Spleen (tissue), 7 donors: ENCODE results near the gene LDB2.

Experiments
- POLR2A ChIP-seq, 3 donors: fragments of 450-650 bp; IDR thresholded peaks; one replicate each; pipeline ENCODE4 v1.5.1; 2017; ENCODE audit warnings: antibody characterized with exemption in 3 of 3, mild to moderate bottlenecking in 1 of 3
- TF ChIP-seq, protein P1 (sequence below), 11 experiments: fragments of 200-600 bp in 7 of 11; fragments of 450-650 bp in 4 of 11; sonication (generic) in 4 of 11; IDR thresholded peaks in 8 of 11; conservative IDR thresholded peaks in 3 of 11; 1 replicate in 7 of 11; 2 replicates in 4 of 11; pipeline versions ENCODE4 v1.4.0 to v1.8.0; 2016 to 2021; ENCODE audit warnings: antibody characterized with exemption in 11 of 11, inconsistent platforms in 4 of 11, mild to moderate bottlenecking in 1 of 11
- donor health status: DM: no; HTN: no; CAD: no; lungs with moderate emphysema.
- donor health status: DM: no; HTN: no; CAD: no.
- donor health status: DM: no; HTN: no; CAD: no.

DNA sequence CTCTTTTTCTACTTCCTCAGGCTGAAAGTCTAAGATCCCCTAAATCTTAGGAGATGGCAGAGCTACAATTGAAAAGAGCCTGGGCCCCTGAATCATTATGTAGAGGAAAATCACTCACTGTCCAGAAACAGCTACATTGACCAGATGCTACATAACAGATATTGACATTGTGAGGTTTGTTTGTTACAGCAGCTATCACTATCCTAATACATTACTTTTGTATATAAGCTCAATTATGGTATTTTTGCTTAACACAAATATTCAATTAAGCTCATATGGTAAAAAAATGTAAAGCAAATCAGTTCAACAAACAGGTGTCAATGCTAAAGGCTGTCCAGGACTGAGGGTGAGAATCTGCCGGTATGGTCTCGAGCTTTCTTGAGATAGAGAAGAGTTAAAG lies 89.4 kb downstream of the LDB2 start:
- TF ChIP-seq, protein P1, sequence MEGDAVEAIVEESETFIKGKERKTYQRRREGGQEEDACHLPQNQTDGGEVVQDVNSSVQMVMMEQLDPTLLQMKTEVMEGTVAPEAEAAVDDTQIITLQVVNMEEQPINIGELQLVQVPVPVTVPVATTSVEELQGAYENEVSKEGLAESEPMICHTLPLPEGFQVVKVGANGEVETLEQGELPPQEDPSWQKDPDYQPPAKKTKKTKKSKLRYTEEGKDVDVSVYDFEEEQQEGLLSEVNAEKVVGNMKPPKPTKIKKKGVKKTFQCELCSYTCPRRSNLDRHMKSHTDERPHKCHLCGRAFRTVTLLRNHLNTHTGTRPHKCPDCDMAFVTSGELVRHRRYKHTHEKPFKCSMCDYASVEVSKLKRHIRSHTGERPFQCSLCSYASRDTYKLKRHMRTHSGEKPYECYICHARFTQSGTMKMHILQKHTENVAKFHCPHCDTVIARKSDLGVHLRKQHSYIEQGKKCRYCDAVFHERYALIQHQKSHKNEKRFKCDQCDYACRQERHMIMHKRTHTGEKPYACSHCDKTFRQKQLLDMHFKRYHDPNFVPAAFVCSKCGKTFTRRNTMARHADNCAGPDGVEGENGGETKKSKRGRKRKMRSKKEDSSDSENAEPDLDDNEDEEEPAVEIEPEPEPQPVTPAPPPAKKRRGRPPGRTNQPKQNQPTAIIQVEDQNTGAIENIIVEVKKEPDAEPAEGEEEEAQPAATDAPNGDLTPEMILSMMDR (IDR thresholded peaks at IDR 0.05 in 8 of 11, conservative IDR thresholded peaks at IDR 0.05 in 3 of 11), result no peak
- TF ChIP-seq POLR2A (IDR thresholded peaks at IDR 0.05), result no peak
